ENCODE data around the gene HSF2. TPM values are rescaled to one million over a fixed set of nuclear protein-coding genes. Genes with fewer than 3 reads are reported as not detected.

Gene HSF2
- total and polyA plus RNA-seq, 10 of the 15 experiments (the other 5 are each of a cell fraction or from before 2014, with no cell fraction given) = 9.5 to 38.3 (median 16.8) TPM

DNA sequence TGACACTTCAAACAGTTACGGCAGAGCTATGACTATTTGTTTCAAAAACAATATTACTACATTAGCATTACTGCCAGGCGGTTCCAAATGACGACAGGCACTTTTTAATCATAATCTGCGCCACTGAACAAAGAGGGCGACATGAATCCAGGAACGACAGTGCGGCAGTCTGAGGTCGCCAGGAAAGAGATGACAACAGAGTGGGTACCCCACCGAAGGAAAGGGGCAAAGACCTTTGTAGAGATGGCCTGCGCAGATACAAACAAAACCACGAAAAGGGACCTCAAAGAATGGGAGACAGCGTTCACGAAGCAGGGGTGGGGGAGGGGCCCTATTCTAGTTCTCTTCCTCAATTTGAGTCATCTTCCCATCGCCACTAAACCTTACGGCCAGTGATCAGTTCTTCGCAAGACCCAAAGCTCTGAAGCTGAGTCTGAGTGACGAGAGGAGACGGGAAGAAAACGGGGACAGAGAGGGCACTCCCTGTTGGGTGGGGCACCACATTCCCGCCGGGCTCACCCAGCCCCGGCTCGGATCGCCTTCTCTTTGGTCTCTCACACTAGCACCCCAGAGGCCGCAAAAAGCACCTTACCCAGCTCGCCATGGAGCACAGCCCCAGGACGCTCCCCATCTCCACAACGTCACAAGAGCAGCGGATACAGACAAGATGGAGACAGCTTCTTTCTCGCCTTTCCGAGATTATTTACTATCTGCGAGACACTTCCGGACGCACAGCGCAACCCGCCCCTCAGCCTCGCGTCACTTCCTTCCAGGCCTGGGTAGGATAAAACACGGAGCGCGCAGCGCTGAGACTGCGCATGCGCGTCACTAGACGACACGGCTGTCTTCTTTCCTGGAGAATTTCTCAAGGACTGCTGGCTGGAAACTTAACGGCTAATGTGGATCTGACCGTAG lies 71.9 kb downstream of the HSF2 start, which contains the start of gene SERINC1 (continued):
- TF ChIP-seq, protein P1, sequence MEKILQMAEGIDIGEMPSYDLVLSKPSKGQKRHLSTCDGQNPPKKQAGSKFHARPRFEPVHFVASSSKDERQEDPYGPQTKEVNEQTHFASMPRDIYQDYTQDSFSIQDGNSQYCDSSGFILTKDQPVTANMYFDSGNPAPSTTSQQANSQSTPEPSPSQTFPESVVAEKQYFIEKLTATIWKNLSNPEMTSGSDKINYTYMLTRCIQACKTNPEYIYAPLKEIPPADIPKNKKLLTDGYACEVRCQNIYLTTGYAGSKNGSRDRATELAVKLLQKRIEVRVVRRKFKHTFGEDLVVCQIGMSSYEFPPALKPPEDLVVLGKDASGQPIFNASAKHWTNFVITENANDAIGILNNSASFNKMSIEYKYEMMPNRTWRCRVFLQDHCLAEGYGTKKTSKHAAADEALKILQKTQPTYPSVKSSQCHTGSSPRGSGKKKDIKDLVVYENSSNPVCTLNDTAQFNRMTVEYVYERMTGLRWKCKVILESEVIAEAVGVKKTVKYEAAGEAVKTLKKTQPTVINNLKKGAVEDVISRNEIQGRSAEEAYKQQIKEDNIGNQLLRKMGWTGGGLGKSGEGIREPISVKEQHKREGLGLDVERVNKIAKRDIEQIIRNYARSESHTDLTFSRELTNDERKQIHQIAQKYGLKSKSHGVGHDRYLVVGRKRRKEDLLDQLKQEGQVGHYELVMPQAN (conservative IDR thresholded peaks at IDR 0.05) = peak; percentile 55; the same call in 1 of the 2 replicates
- TF ChIP-seq CREB1 (IDR thresholded peaks at IDR 0.05; ENCODE audit: low read depth) = peak; percentile 94
- TF ChIP-seq BACH1 (IDR thresholded peaks at IDR 0.05; ENCODE audit: borderline replicate concordance) = no peak
- 0 out of 2 replicates have a peak, but pooled peaks have one; percentile 41 for TF ChIP-seq FOXM1 (IDR thresholded peaks at IDR 0.05; ENCODE audit: low read depth, low read length)
- peak; percentile 79 for TF ChIP-seq SMAD5 (IDR thresholded peaks at IDR 0.05; ENCODE audit: low read depth)
- peak; percentile 91 for TF ChIP-seq POLR2A (IDR thresholded peaks at IDR 0.05; ENCODE audit: low read depth, low read length)
- TF ChIP-seq MXI1 (IDR thresholded peaks at IDR 0.05; ENCODE audit: low read depth, low read length) = peak; percentile 57
- TF ChIP-seq YY1 (IDR thresholded peaks at IDR 0.05; ENCODE audit: low read depth, low read length) = peak; percentile 81
- 0 out of 2 replicates have a peak, but pooled peaks have one; percentile 12 for TF ChIP-seq TCF12 (IDR thresholded peaks at IDR 0.05; ENCODE audit: low read depth, low read length)
- TF ChIP-seq MTA3 (IDR thresholded peaks at IDR 0.05; ENCODE audit: borderline replicate concordance, low read length) = peak; percentile 74; the same call in 1 of the 2 replicates
- peak; percentile 63; the same call in 1 of the 2 replicates for TF ChIP-seq SPI1 (IDR thresholded peaks at IDR 0.05; ENCODE audit: borderline replicate concordance, insufficient read depth, low read depth, low read length)
- peak; percentile 70 for TF ChIP-seq NRF1 (conservative IDR thresholded peaks at IDR 0.05; ENCODE audit: low read depth, low read length)
- TF ChIP-seq DPF2 (IDR thresholded peaks at IDR 0.05) = 0 out of 2 replicates have a peak, but pooled peaks have one; percentile 34
- TF ChIP-seq, protein P2, sequence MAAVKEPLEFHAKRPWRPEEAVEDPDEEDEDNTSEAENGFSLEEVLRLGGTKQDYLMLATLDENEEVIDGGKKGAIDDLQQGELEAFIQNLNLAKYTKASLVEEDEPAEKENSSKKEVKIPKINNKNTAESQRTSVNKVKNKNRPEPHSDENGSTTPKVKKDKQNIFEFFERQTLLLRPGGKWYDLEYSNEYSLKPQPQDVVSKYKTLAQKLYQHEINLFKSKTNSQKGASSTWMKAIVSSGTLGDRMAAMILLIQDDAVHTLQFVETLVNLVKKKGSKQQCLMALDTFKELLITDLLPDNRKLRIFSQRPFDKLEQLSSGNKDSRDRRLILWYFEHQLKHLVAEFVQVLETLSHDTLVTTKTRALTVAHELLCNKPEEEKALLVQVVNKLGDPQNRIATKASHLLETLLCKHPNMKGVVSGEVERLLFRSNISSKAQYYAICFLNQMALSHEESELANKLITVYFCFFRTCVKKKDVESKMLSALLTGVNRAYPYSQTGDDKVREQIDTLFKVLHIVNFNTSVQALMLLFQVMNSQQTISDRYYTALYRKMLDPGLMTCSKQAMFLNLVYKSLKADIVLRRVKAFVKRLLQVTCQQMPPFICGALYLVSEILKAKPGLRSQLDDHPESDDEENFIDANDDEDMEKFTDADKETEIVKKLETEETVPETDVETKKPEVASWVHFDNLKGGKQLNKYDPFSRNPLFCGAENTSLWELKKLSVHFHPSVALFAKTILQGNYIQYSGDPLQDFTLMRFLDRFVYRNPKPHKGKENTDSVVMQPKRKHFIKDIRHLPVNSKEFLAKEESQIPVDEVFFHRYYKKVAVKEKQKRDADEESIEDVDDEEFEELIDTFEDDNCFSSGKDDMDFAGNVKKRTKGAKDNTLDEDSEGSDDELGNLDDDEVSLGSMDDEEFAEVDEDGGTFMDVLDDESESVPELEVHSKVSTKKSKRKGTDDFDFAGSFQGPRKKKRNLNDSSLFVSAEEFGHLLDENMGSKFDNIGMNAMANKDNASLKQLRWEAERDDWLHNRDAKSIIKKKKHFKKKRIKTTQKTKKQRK (IDR thresholded peaks at IDR 0.05; ENCODE audit: low read depth, low read length) = 0 out of 2 replicates have a peak, but pooled peaks have one; percentile 19
- no peak for TF ChIP-seq KDM1A (IDR thresholded peaks at IDR 0.05; ENCODE audit: borderline replicate concordance)
- TF ChIP-seq POLR2AphosphoS2 (IDR thresholded peaks at IDR 0.05; ENCODE audit: low read depth, low read length) = peak; percentile 78
- TF ChIP-seq MEF2A (IDR thresholded peaks at IDR 0.05; ENCODE audit: insufficient read depth, low read depth, low read length) = no peak
- TF ChIP-seq, protein P3, sequence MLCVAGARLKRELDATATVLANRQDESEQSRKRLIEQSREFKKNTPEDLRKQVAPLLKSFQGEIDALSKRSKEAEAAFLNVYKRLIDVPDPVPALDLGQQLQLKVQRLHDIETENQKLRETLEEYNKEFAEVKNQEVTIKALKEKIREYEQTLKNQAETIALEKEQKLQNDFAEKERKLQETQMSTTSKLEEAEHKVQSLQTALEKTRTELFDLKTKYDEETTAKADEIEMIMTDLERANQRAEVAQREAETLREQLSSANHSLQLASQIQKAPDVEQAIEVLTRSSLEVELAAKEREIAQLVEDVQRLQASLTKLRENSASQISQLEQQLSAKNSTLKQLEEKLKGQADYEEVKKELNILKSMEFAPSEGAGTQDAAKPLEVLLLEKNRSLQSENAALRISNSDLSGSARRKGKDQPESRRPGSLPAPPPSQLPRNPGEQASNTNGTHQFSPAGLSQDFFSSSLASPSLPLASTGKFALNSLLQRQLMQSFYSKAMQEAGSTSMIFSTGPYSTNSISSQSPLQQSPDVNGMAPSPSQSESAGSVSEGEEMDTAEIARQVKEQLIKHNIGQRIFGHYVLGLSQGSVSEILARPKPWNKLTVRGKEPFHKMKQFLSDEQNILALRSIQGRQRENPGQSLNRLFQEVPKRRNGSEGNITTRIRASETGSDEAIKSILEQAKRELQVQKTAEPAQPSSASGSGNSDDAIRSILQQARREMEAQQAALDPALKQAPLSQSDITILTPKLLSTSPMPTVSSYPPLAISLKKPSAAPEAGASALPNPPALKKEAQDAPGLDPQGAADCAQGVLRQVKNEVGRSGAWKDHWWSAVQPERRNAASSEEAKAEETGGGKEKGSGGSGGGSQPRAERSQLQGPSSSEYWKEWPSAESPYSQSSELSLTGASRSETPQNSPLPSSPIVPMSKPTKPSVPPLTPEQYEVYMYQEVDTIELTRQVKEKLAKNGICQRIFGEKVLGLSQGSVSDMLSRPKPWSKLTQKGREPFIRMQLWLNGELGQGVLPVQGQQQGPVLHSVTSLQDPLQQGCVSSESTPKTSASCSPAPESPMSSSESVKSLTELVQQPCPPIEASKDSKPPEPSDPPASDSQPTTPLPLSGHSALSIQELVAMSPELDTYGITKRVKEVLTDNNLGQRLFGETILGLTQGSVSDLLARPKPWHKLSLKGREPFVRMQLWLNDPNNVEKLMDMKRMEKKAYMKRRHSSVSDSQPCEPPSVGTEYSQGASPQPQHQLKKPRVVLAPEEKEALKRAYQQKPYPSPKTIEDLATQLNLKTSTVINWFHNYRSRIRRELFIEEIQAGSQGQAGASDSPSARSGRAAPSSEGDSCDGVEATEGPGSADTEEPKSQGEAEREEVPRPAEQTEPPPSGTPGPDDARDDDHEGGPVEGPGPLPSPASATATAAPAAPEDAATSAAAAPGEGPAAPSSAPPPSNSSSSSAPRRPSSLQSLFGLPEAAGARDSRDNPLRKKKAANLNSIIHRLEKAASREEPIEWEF (IDR thresholded peaks at IDR 0.05; ENCODE audit: insufficient replicate concordance, low read depth, low read length) = no peak
- 0 out of 2 replicates have a peak, but pooled peaks have one; percentile 35 for TF ChIP-seq LARP7 (IDR thresholded peaks at IDR 0.05)
- TF ChIP-seq CREM (IDR thresholded peaks at IDR 0.05; ENCODE audit: low read depth) = peak; percentile 93
